HS-27A (cell line): ENCODE results near the gene ZFYVE9.

ENCODE experiments used
- DNase-seq: peaks from one replicate; pipeline ENCODE4 v3.0.0-alpha.2; 2012; ENCODE audit warnings: low read depth, missing footprints

ZFYVE9 gene

DNA sequence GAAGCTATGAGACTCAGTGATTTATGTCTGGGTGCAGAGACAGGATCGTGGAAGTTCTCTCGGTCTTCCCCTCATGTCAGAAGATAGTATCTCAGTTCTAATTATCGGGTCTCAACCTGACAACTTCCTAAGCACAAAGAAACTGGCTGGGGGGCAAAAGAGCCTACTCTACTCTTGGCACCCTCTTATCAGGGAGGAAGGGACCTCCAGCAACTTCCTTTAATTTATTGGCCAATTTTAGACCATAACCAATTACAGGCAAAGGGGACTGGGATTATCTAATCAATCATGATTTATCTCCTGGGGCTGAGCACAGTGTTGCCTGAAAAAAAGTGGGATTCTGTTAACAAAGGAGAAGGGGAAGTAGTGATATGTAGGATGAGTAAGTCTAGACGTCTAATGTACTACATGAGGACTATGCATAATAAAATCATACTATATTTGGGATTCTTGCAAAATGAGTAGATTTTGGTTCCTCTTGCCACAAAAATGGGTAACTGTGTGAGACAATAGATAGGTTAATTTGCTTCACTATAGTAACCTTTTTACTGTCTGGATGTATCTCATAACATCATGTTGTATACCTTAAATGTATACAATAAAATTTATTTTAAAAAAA lies 98.8 kb downstream of the ZFYVE9 start:
- DNase-seq, result no peak

DNA sequence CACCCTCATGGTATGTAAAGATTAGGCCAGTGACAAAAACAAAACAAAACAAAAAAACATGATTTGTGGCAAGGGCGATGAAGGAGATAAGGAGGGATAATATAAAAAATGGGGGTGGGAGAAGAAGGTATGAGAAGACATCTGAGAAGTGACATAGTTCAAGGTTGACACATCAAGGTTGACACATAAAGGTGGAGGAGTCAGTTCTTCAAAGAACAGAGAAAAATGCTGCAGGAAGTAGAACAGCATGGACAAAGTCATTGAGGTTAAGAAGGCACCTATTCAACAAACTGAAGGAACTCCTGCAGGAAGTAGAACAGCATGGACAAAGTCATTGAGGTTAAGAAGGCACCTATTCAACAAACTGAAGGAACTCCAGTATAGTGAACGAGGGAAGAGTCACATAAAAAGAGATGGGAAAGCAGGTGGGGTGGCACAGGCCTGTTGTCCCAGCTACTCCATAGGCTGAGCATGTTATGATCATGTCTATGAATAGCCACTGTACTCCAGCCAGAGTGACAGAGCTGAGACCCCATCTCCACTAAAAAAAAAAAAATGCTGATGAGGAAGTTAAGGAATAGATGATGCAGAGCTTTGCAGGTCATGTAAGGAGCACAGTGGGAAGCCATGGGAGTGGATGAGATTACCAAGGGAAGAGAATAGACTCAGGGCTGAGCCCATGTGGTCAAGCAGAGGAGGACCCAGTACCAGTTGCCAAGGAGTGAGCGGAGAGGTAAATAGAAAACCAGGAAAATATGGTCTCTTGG lies 101.5 kb downstream of the ZFYVE9 start:
- no peak for DNase-seq

- no peak for DNase-seq
These were observed 107.9 kb downstream of the ZFYVE9 start for GRCh38 chr1:52249831-52250230.

GRCh38 chr1:52253421-52253820 lies 111.5 kb downstream of the ZFYVE9 start:
- no peak for DNase-seq

DNA sequence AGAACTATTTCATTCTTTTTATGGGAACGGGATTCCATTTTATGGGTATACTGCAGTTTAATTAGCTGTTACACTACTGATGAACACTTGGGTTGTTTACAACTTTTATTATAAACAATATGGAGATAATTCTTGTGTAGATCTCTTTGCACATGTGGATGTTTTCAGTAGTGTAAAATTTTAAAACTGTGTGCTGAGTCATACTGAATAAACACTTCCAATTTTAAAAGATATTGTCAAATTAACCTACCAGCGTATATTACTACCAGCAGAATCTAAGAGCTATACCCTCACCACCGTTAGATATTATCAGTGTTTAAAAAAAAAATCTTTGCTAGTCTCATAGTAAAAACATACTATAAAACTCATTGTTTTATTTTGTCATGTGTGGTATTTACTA lies 118.0 kb downstream of the ZFYVE9 start:
- no peak for DNase-seq

GRCh38 chr1:52263153-52263910 lies 121.4 kb downstream of the ZFYVE9 start:
- DNase-seq, result no peak

GRCh38 chr1:52264530-52265115 lies 122.7 kb downstream of the ZFYVE9 start:
- DNase-seq, result no peak

DNA sequence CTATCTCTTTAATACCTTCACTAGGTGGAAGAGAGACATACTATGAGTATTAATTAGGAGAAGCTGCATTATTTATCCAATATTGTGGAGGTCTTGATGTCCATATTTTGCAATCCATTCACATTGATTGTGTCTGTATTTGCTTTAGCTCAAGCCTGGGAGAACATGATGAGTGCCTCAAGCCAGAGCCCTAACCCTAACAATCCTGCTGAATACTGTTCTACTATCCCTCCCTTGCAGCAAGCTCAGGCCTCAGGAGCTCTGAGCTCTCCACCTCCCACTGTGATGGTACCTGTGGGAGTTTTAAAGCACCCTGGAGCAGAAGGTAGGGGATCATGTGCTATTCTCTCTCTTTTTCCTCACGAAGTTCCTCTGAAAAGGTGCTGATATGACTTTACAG lies 124.6 kb downstream of the ZFYVE9 start:
- no peak for DNase-seq

DNA sequence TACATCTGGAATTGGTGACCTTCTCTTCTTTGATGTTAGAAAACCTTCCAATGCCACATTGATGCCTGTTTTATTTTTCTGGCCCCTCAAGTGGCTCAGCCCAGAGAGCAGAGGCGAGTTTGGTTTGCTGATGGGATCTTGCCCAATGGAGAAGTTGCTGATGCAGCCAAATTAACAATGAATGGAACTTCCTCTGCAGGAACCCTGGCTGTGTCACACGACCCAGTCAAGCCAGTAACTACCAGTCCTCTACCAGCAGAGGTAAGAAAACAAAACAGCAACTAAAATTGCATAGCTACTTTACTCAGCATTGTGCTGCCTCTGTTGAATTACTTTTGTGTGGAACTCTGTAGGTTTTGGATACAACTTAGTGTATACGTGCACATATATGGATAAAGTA lies 126.5 kb downstream of the ZFYVE9 start:
- no peak for DNase-seq

DNA sequence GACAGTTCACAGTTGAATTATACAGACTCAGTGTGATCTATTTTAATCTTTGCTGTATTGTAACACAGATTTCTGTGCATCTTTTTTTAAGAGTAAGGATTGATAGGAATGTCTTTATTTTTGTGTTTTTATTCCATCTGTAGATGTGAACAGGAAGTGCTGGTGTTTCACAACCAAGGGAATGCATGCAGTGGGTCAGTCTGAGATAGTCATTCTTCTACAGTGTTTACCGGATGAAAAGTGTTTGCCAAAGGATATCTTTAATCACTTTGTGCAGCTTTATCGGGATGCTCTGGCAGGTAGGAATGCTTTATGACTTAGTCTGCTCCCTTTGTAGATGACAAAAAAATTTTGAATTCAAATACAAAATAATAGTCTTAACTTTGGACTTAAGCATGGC lies 139.6 kb downstream of the ZFYVE9 start:
- DNase-seq, result no peak

DNA sequence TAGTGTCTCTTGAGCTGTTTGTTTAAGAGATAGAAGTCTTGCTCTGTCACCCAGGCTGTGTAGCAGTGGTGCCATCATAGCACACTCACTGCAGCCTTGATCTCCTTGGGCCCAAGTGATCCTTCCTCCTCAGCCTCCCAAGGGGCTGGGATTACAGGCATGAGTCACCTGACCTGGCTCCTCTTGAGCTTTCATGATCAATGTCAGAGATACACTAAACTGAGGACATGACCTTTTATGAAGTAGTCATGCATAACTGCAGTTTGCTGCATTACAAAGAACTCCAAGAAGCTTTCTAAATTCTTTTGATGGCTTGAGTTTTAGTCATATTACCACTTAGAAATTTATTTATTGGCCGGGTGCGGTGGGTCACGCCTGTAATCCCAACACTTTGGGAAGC lies 146.4 kb downstream of the ZFYVE9 start:
- DNase-seq, result no peak

GRCh38 chr1:52294580-52294979 lies 152.7 kb downstream of the ZFYVE9 start:
- no peak for DNase-seq

GRCh38 chr1:52296345-52296744 lies 154.5 kb downstream of the ZFYVE9 start:
- DNase-seq, result no peak

DNA sequence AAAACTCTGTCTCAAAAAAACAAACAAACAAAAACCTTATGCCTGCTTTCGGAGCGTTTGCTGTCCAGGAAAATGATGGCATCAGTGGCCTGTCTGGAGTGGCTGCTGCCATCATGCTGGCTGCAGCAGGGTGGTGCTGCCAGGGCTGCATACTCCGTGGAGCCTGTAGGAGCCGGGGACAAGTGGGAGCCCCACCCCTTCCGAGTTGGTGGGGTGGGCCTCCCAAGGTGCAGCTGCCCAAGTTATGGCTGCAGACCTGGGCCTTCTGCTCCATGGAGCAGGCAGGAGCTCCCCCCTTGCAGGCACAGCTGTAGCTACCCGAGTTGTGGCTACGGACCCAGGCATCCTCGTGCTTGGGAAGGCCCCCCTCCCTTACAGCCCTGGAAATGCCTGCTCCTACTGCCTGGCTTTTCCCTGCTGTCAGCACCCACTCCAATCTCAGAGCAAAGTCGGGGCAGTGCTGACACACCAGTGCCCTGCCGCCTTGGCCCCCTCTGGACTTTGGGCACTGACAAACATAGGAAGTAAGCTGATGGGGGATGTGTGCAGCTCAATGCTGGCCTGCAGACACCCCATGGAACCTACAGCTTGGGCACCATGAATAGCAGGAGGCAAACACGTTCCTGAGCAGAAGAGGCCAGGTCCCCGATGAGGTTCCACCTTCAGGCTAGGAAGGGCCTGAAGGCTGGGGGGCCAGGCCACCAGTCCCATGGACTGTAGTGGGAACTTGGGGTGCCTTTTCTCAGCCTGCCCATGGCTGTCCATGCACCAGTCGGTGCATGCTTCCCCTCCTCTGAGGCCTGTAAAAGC lies 163.7 kb downstream of the ZFYVE9 start:
- DNase-seq, result no peak

DNA sequence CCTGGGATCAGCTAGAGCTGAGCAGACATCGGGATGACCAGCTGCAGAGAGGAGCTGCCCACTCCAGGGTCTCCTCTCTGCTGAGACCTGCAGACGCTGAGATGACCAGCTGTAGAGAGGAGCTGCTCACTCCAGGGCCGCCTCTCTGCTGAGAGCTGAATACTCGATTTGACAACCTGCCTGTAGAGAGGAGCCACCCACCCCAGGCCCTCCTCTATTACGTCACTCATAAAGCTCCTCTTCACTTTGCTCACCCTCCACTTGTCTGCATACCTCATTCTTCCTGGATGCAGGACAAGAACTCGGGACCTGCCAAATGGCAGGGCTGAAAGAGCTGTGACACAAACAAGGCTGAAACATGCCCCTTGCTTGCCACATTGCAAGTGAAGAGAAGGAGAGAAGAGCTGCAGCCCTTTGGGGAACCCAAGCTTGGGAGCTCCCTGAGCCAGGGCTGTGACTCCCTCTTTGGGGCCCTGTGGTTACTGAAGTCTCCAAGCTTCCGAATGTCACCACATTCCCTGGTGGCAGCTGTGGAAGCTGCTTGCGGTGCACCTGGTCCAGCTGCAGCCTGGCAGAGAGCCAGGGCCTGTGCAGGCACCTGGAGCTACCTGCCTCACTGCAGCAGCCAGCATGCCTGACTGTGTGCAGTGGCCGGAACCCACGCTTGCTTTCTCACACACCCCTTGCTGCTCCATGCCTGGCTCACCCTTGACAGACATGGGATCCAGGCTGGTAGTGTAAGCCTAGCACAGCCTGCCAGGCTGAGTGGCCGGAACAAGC lies 164.5 kb downstream of the ZFYVE9 start:
- DNase-seq, result no peak

DNA sequence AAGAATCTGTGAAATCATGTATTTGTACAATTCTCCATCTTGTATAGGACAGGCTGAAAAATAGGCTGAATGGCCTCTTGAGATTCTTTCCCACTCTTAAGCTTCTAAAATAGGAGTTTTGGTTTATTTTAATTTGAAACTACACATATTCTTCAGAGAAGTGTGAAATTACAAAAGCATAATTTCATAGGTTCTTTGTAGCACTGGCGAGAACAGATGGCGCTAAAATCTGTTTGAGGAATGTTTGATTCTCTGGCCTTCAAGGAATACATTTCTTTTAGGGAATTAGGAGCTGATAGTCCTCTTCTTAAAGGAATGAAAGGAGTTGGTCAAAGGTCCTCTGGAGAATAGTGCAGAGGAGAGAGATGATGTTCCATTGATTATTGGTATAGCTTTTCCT lies 179.2 kb downstream of the ZFYVE9 start:
- DNase-seq, result no peak

GRCh38 chr1:52323731-52324130 lies 181.8 kb downstream of the ZFYVE9 start:
- no peak for DNase-seq

DNA sequence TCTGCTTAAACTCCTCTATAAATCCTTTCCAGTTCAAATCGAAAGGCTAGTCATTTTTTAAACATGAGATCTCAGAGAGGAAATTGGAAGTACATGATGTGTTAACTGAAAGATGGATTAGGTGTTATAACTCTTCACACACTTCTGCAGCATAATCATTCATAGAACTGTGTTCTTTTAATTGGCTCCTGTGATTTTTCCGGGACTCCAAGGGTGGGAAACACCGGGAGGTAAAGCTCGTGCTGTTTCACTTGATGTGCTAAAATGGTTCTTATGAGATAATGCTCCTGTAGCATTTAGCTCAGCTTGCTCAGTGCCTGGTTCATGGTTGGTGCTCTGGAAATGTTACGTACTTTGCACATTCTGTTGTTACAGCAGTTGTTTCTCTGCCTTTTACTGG lies 183.9 kb downstream of the ZFYVE9 start:
- no peak for DNase-seq

DNA sequence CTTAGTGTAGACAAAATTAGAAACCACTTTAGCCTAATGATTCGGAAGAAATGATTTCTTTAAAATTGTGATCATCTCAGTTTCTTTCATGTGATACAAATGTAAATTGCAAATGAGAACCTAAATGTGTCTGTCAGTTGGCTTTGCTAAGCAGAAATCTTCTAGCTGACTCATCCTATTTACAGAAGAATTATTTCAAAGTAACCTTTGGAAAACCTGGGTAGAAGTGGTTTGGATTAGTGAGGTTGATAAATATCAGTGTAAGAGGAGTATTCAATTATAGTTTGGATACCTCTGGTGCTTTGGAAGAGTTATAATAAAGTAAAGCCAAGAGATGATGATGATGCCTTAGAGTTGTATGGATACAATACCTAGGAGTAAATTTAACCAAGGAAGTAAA lies 186.7 kb downstream of the ZFYVE9 start:
- DNase-seq, result no peak

GRCh38 chr1:52332411-52332810 lies 190.5 kb downstream of the ZFYVE9 start:
- no peak for DNase-seq

GRCh38 chr1:52334906-52335528 lies 193.1 kb downstream of the ZFYVE9 start:
- no peak for DNase-seq
